ENCODE data around the gene CEP164.
"Not testable (repeated sequence)": the region's sequence is repeated elsewhere in the genome, so short reads cannot be mapped to it uniquely, and the experiment has no call there.

The CEP164 gene

GRCh38 chr11:117443266-117444186 lies 115.9 kb downstream of the CEP164 start:
- DNase-seq = no peak

DNA sequence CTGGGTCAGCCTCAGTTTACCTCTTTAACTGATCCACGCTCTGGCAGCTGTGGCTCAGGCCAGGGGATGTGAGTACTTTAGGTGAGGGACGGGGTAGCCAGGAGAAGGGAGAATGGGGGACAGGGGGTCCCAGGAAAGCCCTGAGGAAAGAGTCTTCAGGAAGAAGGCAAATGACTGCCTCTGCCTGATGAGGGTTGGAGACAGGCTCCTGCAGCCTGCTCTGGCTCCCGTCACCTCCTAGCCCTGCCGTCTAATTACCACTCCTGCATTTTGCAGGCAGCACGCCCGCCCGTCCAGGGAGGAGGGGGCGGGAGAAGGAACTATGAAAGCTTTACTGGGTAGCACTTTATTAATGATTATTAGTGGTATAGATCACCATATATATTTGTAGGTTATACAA lies 116.6 kb downstream of the CEP164 start:
- DNase-seq = no peak

DNA sequence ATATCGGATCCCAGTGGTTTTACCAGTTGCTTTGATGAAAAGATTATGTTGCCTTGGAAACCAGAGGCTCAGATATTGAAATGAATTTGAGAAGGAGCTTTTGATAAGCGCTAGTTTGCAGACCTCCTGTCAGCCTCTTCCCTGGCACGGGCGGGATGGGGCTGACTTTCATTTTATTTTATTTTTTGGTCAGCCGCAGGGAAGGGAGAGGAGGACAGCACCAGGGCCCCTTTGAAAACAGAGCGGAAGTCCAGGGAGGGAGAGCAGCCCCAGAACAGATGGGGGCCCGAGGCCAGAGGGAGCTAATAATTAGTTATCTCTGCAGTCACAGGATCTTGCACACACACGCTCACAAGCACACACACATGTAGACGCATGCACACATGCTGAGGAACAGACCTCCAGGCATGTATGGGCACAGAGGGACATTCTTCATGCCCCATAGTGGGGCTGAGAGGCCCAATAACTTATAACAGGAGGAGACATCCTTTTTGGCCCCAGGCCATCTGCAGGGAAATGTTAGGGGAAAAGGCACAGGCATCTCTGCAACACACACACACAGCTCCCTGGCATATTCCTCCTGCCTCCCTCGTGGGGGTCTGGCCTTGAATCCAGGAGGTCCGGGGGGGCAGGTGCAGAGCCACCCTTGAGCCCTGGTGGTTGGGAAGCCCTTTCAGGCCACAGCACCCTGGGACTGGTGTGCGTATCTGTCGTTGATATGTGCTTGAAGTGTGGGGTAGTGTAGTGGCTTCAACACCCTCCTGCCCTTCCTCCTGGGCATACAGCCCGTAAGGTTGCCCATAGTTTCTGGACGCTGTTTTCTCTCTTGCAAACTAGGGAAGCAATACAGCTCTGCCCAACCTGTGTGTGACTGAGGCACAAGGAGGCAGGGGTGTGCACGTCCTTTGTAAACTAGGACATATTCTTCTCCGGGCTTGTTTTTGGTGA lies 117.3 kb downstream of the CEP164 start:
- no peak for DNase-seq

DNA sequence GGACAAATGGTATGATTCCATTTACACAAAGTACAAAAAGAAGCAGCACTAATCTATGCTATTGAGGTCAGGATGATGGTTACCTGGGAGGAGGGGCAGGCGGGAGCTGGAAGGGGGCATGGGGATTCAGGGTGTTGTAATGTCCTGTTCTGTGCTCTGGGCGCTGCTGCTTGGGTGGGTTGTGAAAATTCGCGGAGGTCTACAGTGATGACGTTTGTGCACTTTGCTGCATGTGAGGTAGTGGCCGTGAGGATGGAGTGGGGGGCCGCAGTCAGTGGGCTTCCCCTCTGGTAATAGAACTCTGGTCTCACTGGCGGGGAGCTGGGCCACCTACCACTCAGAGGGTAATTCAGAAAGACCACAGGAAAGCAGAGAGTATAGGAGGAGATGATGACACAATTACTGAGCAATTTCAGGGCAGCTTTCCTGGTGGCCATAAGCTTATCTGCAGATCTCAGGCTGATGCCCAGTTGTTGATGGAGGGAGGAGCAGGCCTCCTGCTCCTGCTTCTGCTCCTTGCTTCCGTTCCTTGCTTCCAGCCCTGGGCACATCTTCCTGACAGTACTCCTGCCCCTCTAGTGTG lies 121.5 kb downstream of the CEP164 start:
- no peak for DNase-seq

- no peak for DNase-seq
Observed at GRCh38 chr11:117453886-117454563, 126.4 kb downstream of the CEP164 start.

DNA sequence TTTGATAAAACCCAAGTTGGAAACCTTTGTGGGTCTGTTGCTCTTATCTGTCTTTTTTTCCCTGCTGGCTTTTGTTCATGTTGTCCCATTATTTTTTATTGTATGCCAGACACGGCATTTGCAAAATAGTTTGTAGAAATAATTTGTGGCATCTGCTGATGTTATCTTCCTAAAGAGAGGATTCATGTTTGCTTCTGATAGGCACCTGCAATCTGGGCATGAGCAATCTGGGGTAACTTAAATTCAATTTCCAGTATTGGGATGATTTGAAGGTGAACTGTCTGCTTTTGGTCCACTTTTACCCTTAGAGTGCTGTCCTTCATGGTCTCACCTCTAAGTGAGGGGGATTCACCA lies 126.9 kb downstream of the CEP164 start:
- no peak for DNase-seq

- DNase-seq = no peak
Observed at GRCh38 chr11:117456027-117456720, 128.5 kb downstream of the CEP164 start.

DNA sequence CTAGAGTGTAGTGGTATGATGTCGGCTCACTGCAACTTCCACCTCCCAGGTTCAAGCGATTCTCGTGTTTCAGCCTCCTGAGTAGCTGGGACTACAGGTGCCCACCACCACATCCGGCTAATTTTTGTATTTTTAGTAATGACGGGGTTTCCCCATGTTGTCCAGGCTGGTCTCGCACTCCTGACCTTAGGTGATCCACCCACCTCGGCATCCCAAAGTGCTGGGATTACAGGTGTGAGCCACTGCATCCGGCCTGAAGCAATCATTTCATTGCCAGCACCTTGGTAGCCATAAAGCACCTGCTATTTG lies 129.0 kb downstream of the CEP164 start:
- not testable (repeated sequence) for DNase-seq

DNA sequence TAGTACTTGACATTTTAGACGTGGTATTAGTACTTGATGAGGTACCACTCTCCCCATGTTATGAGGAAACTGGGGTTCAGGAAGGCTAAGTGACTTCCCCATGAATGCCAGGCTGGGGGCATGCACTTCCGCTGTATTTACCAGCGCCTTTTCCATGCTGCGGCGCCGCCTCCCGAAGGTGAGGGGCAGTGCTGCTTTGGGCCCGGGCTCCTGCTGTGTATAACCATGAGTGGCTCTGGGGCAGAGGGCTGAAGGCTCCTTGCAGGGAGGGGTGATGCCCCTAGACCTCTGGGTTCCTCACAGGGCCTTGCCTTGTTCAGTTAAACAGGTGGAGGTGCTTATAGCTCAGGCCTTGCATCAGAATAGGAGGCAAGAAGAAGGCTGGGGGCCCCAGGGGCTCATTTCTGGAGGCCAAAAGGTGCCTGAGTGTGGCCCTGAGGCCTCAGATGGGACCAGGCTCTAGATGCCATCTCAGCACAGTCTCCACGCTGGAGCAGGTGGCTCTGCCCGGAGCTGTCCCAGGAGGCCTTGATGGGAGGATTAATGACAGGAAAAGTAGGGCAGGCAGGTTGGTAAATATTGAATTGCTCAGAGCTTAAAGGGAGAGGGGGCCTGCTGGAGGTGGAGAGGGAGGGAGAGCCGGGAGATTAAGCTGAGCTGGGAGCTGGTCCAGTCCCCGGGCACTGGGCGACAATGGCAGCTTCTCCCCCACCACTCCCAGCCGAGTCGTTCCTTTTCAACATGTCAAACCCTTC lies 129.6 kb downstream of the CEP164 start:
- no peak for DNase-seq

DNA sequence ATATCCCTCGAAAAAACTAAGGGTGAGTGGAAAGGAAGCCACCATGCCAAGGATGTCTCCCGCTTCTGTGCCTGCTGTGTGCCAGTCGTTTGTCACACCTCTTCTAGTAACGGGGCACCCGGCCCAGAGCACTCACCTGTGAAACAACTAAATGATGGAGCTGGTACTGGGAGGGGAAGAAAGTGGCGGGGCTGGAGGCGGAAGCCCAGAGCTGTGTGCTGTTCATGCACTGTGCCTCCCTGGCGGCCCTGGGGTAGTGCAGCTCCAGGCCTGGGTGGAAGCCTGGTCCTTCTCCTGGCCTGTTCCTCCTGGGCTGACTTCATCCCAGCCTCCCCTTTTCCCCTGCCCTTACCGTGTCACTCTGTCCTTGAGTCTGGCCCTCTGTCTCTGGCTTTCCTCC lies 130.2 kb downstream of the CEP164 start:
- DNase-seq = no peak

GRCh38 chr11:117458275-117459122 lies 130.8 kb downstream of the CEP164 start:
- no peak for DNase-seq

GRCh38 chr11:117459123-117459978 lies 131.7 kb downstream of the CEP164 start:
- no peak for DNase-seq

DNA sequence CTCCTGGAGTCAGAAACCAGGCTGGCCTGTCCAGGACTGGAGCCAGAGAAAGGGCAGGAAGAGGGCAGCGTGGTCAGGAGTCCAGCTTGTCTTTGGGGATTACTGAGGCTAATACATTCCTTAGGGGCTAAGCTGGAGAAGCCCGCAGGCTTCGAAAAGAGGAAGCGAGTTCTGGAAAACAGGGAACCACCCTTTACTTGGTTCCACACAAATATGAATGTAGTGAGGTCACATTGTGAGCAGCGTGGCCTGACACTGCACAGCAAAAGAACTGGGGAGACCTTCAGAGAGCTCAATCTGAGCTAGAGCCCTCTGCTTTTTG lies 132.3 kb downstream of the CEP164 start:
- no peak for DNase-seq

DNA sequence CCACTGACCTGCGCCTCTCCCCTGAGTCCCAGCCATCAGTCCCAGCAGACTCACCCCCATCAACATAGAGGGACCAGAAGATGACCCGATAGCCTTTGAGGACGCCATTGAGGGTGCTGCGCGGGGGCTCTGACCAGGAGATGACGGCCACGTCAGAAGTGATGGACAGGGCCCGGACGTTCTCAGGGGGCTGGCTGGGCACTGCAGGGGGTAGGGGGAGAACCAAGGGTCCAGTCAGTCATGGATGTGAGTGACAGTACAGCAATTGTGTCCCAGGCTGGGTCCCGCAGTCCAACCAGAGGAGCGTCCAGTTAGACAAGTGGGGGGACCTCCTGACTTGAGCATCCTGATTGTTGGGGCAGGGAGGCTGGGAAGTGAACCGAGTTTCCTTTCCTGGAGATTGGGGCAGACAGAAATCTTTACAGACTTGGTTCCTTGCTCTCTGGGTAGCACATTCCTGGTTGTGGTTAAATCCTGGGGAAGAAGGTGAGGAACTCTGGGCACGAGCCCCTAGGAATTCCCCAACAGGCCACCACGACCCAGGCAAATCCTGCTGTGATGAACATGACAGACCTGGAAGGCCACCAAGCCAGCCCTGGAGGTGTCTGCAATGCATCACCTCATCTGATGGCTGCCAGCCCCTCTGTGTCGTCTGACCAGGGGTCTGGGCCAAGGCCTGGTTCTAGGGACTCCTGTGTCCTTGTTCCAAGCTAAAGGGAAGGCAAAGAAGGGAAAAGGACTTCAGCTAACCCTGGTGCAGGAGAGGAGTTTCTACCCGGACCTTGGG lies 133.9 kb downstream of the CEP164 start:
- DNase-seq = no peak

- DNase-seq = no peak
Observed at GRCh38 chr11:117462183-117462863, 134.7 kb downstream of the CEP164 start.

- DNase-seq = no peak
Observed at GRCh38 chr11:117462864-117463247, 135.2 kb downstream of the CEP164 start.
